CD4-positive, alpha-beta memory T cell (primary cell): ENCODE results near the gene PTPN3. TPM values are rescaled to one million over a fixed set of nuclear protein-coding genes. Genes with fewer than 3 reads are reported as not detected.

Experiments used
- CTCF ChIA-PET: fragments of 350-600 bp; sonication (Branson Sonifier 250); formaldehyde crosslinking; loops from one replicate; lab custom pipeline; 2021; ENCODE audit warnings: inconsistent platforms; ENCODE audit not compliant: partially characterized antibody; lab: Charles Lee
- POLR2A ChIA-PET: fragments of 350-600 bp; sonication (Branson Sonifier 250); formaldehyde crosslinking; loops from one replicate; lab custom pipeline; 2021; ENCODE audit not compliant: partially characterized antibody; lab: Charles Lee
- DNase-seq, 5 donors: peaks; one replicate each; pipeline versions ENCODE4 v3.0.0 to v3.0.0-alpha.2; 2020 to 2022; ENCODE audit warnings: mixed read lengths in 1 of 5
- H3K27ac ChIP-seq: one replicate; pipeline ENCODE4 v1.7.0; 2013; ENCODE audit warnings: low read depth, low read length
- H3K27me3 ChIP-seq: 2 replicates; pipeline ENCODE4 v1.7.0; 2013; ENCODE audit warnings: mild to moderate bottlenecking, low read length, moderate library complexity; ENCODE audit not compliant: insufficient read depth
- H3K36me3 ChIP-seq: 2 replicates; pipeline ENCODE4 v1.7.0; 2013; ENCODE audit warnings: mild to moderate bottlenecking, low read length, moderate library complexity; ENCODE audit not compliant: insufficient read depth
- H3K4me1 ChIP-seq: 2 replicates; pipeline ENCODE4 v1.7.0; 2013; ENCODE audit warnings: mild to moderate bottlenecking, low read length, moderate library complexity; ENCODE audit not compliant: insufficient read depth
- H3K4me3 ChIP-seq, 2 donors: one replicate each; pipeline ENCODE4 v1.7.0; 2013; ENCODE audit warnings: low read length in 2 of 2, mild to moderate bottlenecking in 1 of 2
- H3K9me3 ChIP-seq, 2 donors: one replicate each; pipeline ENCODE4 v1.7.0; 2013; ENCODE audit warnings: low read length in 2 of 2, control low read depth in 1 of 2; ENCODE audit not compliant: control insufficient read depth in 1 of 2
- H3K27ac Mint-ChIP-seq, 7 donors: one replicate each; pipeline ENCODE4 v1.8.0; 2020 to 2021; ENCODE audit warnings: mixed read lengths in 7 of 7, mild to moderate bottlenecking in 6 of 7, inconsistent platforms in 3 of 7, moderate library complexity in 3 of 7
- H3K27me3 Mint-ChIP-seq, 2 donors: one replicate each; pipeline ENCODE4 v1.8.0; 2020 to 2021; ENCODE audit warnings: mixed read lengths in 2 of 2
- H3K36me3 Mint-ChIP-seq, 2 donors: one replicate each; pipeline ENCODE4 v1.8.0; 2020 to 2021; ENCODE audit warnings: mixed read lengths in 2 of 2, inconsistent platforms in 1 of 2, mild to moderate bottlenecking in 1 of 2
- H3K4me1 Mint-ChIP-seq, 4 donors: one replicate each; pipeline ENCODE4 v1.8.0; 2020 to 2021; ENCODE audit warnings: mixed read lengths in 4 of 4, mild to moderate bottlenecking in 1 of 4
- H3K4me3 Mint-ChIP-seq, 8 donors: one replicate each; pipeline ENCODE4 v1.8.0; 2020 to 2021; ENCODE audit warnings: mixed read lengths in 8 of 8, mild to moderate bottlenecking in 7 of 8, moderate library complexity in 6 of 8, inconsistent platforms in 3 of 8
- H3K9me3 Mint-ChIP-seq, 8 donors: one replicate each; pipeline ENCODE4 v1.8.0; 2020 to 2021; ENCODE audit warnings: mixed read lengths in 8 of 8, mild to moderate bottlenecking in 5 of 8, inconsistent platforms in 3 of 8, moderate library complexity in 1 of 8
- intact Hi-C: fragments of 100-400 bp; cut with micrococcal nuclease; formaldehyde crosslinking; loops from one replicate; pipeline ENCODE4 v1.15.1; 2023
- polyA plus RNA-seq, 2 donors: library from polyadenylated mRNA; unstranded; fragments of 300-500 nt; fragmentation: Illumina TruSeq; gene quantifications; one replicate each; pipeline ENCODE4 v1.2.3, GENCODE V29; 2021
- total RNA-seq, 2 experiments: library from RNA; stranded (reverse); gene quantifications; one replicate each; pipeline ENCODE4 v1.2.3, GENCODE V29; 2021

PTPN3 gene
- total and polyA plus RNA-seq, 4 experiments from 2014 or later: not detected

- H3K9me3 Mint-ChIP-seq: peaks cover 0 to 3% (median 0%) of the 10 kb centered on the region in 8 donors
- Histone ChIP-seq H3K4me1 (no peaks in the 10 kb centered on the region), H3K4me3 (no peak overlapping the region), H3K9me3 (no peaks in the 10 kb centered on the region), H3K27me3 (no peaks in the 10 kb centered on the region), H3K36me3 (no peaks in the 10 kb centered on the region), H3K27ac (no peak overlapping the region)
- H3K4me3 Mint-ChIP-seq: no peak overlapping the region
- intact Hi-C loops: no loop called here
- no peaks in the 10 kb centered on the region for H3K4me1 Mint-ChIP-seq
- H3K36me3 Mint-ChIP-seq: no peaks in the 10 kb centered on the region
- H3K27me3 Mint-ChIP-seq: peaks cover 7 to 32% of the 10 kb centered on the region in 2 donors
- ChIA-PET CTCF (no interaction called here), POLR2A (no interaction called here)
- no peak overlapping the region for H3K27ac Mint-ChIP-seq
- no peak for DNase-seq
Measured at GRCh38 chr9:109387206-109387605, 110.9 kb downstream of the PTPN3 start.

- Mint-ChIP-seq H3K9me3 (peaks cover 0 to 3% (median 0%) of the 10 kb centered on the region in 8 donors), H3K4me1 (no peaks in the 10 kb centered on the region), H3K4me3 (no peak overlapping the region), H3K36me3 (no peaks in the 10 kb centered on the region), H3K27me3 (peaks cover 7 to 30% of the 10 kb centered on the region in 2 donors), H3K27ac (no peak overlapping the region)
- H3K4me1 ChIP-seq: no peaks in the 10 kb centered on the region
- ChIA-PET POLR2A (no interaction called here), CTCF (interaction anchor here (1.3 kb wide), 1 partner anchor 13 kb away, joined by 3 read pairs; no protein-coding TSS in a partner anchor)
- no peaks in the 10 kb centered on the region for H3K9me3 ChIP-seq
- intact Hi-C loops: no loop called here
- H3K27ac ChIP-seq: no peak overlapping the region
- H3K36me3 ChIP-seq: no peaks in the 10 kb centered on the region
- no peak overlapping the region for H3K4me3 ChIP-seq
- no peak for DNase-seq
- no peaks in the 10 kb centered on the region for H3K27me3 ChIP-seq
Measured at GRCh38 chr9:109385499-109385898, 112.6 kb downstream of the PTPN3 start.

GRCh38 chr9:109383947-109384346 is 114.2 kb downstream of the PTPN3 start:
- H3K27ac Mint-ChIP-seq: no peak overlapping the region
- H3K9me3 Mint-ChIP-seq: peaks cover 0 to 3% (median 0%) of the 10 kb centered on the region in 8 donors
- DNase-seq: no peak
- Histone ChIP-seq H3K4me3 (no peak overlapping the region), H3K27ac (no peak overlapping the region), H3K4me1 (no peaks in the 10 kb centered on the region), H3K27me3 (no peaks in the 10 kb centered on the region), H3K9me3 (no peaks in the 10 kb centered on the region), H3K36me3 (no peaks in the 10 kb centered on the region)
- peaks cover 7 to 29% of the 10 kb centered on the region in 2 donors for H3K27me3 Mint-ChIP-seq
- ChIA-PET POLR2A (no interaction called here), CTCF (no interaction called here)
- no peak overlapping the region for H3K4me3 Mint-ChIP-seq
- no peaks in the 10 kb centered on the region for H3K4me1 Mint-ChIP-seq
- no peaks in the 10 kb centered on the region for H3K36me3 Mint-ChIP-seq
- intact Hi-C loops: no loop called here

GRCh38 chr9:109383356-109383755 is 114.8 kb downstream of the PTPN3 start:
- no peak overlapping the region for H3K4me3 ChIP-seq
- H3K4me3 Mint-ChIP-seq: no peak overlapping the region
- H3K27me3 ChIP-seq: no peaks in the 10 kb centered on the region
- H3K9me3 ChIP-seq: no peaks in the 10 kb centered on the region
- DNase-seq: no peak
- CTCF ChIA-PET: no interaction called here
- peaks cover 7 to 29% of the 10 kb centered on the region in 2 donors for H3K27me3 Mint-ChIP-seq
- H3K36me3 ChIP-seq: no peaks in the 10 kb centered on the region
- POLR2A ChIA-PET: no interaction called here
- no peaks in the 10 kb centered on the region for H3K4me1 ChIP-seq
- no peak overlapping the region for H3K27ac Mint-ChIP-seq
- peaks cover 0 to 3% (median 0%) of the 10 kb centered on the region in 8 donors for H3K9me3 Mint-ChIP-seq
- H3K27ac ChIP-seq: no peak overlapping the region
- H3K36me3 Mint-ChIP-seq: no peaks in the 10 kb centered on the region
- no peaks in the 10 kb centered on the region for H3K4me1 Mint-ChIP-seq
- intact Hi-C loops: no loop called here

- intact Hi-C loops: no loop called here
- Mint-ChIP-seq H3K9me3 (peaks cover 0 to 3% (median 0%) of the 10 kb centered on the region in 8 donors), H3K36me3 (no peaks in the 10 kb centered on the region), H3K27me3 (peaks cover 7 to 22% of the 10 kb centered on the region in 2 donors), H3K4me1 (no peaks in the 10 kb centered on the region), H3K27ac (no peak overlapping the region), H3K4me3 (no peak overlapping the region)
- Histone ChIP-seq H3K4me3 (no peak overlapping the region), H3K9me3 (no peaks in the 10 kb centered on the region), H3K36me3 (no peaks in the 10 kb centered on the region), H3K27ac (no peak overlapping the region), H3K4me1 (no peaks in the 10 kb centered on the region), H3K27me3 (no peaks in the 10 kb centered on the region)
- DNase-seq: no peak
- POLR2A ChIA-PET: no interaction called here
- CTCF ChIA-PET: no interaction called here
Measured at GRCh38 chr9:109382585-109382984, 115.5 kb downstream of the PTPN3 start.

GRCh38 chr9:109382182-109382581 is 115.9 kb downstream of the PTPN3 start:
- no peak for DNase-seq
- Histone ChIP-seq H3K27ac (no peak overlapping the region), H3K4me3 (no peak overlapping the region), H3K4me1 (no peaks in the 10 kb centered on the region), H3K9me3 (no peaks in the 10 kb centered on the region), H3K27me3 (no peaks in the 10 kb centered on the region), H3K36me3 (no peaks in the 10 kb centered on the region)
- peaks cover 7 to 22% of the 10 kb centered on the region in 2 donors for H3K27me3 Mint-ChIP-seq
- CTCF ChIA-PET: no interaction called here
- no peaks in the 10 kb centered on the region for H3K4me1 Mint-ChIP-seq
- no peaks in the 10 kb centered on the region for H3K36me3 Mint-ChIP-seq
- H3K9me3 Mint-ChIP-seq: peaks cover 0 to 3% (median 0%) of the 10 kb centered on the region in 8 donors
- intact Hi-C loops: no loop called here
- POLR2A ChIA-PET: no interaction called here
- no peak overlapping the region for H3K4me3 Mint-ChIP-seq
- H3K27ac Mint-ChIP-seq: no peak overlapping the region

GRCh38 chr9:109381011-109381729 is 116.9 kb downstream of the PTPN3 start:
- intact Hi-C loops: no loop called here
- no peaks in the 10 kb centered on the region for H3K4me1 ChIP-seq
- Mint-ChIP-seq H3K27ac (no peak overlapping the region), H3K27me3 (peaks cover 7 to 19% of the 10 kb centered on the region in 2 donors), H3K9me3 (peaks cover 0 to 3% (median 0%) of the 10 kb centered on the region in 8 donors), H3K36me3 (no peaks in the 10 kb centered on the region), H3K4me3 (no peak overlapping the region), H3K4me1 (no peaks in the 10 kb centered on the region)
- no peak overlapping the region for H3K4me3 ChIP-seq
- ChIA-PET POLR2A (no interaction called here), CTCF (no interaction called here)
- no peaks in the 10 kb centered on the region for H3K27me3 ChIP-seq
- H3K9me3 ChIP-seq: no peaks in the 10 kb centered on the region
- H3K36me3 ChIP-seq: no peaks in the 10 kb centered on the region
- DNase-seq: no peak
- no peak overlapping the region for H3K27ac ChIP-seq
